OCI-LY7 (cell line): ENCODE measurements around the gene CDKN1C. TPM values are rescaled to one million over a fixed set of nuclear protein-coding genes. Genes with fewer than 3 reads are reported as not detected.

Source experiments
- BruUV-seq: library from RNA; stranded (reverse); fragments of 400-500 nt; replicated peaks from 2 replicates; lab custom pipeline; 2021; lab: Mats Ljungman, UMichigan
- CTCF ChIA-PET: fragments of 300-600 bp; sonication (Branson Sonifier 250); formaldehyde crosslinking; loops from one replicate; lab custom pipeline; 2022; ENCODE audit warnings: antibody characterized with exemption; ENCODE audit not compliant: unreplicated experiment; lab: Charles Lee
- POLR2A ChIA-PET: fragments of 300-600 bp; sonication (Branson Sonifier 250); formaldehyde crosslinking; loops from one replicate; lab custom pipeline; 2022; ENCODE audit warnings: antibody characterized with exemption; lab: Charles Lee
- DNase-seq: peaks from one replicate; pipeline ENCODE4 v3.0.0-alpha.2; 2015; ENCODE audit warnings: low spot score
- H2AFZ ChIP-seq: fragments of 200-600 bp; sonication (generic), shearing (Covaris generic); 2 replicates; pipeline ENCODE4 v1.6.1; 2014; ENCODE audit warnings: mild to moderate bottlenecking, antibody characterized with exemption, low read length, moderate library complexity
- H3K27ac ChIP-seq: fragments of 200-600 bp; sonication (generic); 2 replicates; pipeline ENCODE4 v1.5.1; 2014; ENCODE audit warnings: mixed run types, low read depth, mild to moderate bottlenecking, moderate library complexity, low read length, inconsistent platforms; ENCODE audit not compliant: poor library complexity, severe bottlenecking
- H3K36me3 ChIP-seq: fragments of 200-600 bp; sonication (generic); 2 replicates; pipeline ENCODE4 v1.6.1; 2014; ENCODE audit warnings: mild to moderate bottlenecking, antibody characterized with exemption, low read length, moderate library complexity, mixed read lengths; ENCODE audit not compliant: insufficient read depth
- H3K4me1 ChIP-seq: fragments of 200-600 bp; sonication (generic); 2 replicates; pipeline ENCODE4 v1.5.1; 2014; ENCODE audit warnings: mild to moderate bottlenecking, low read length; ENCODE audit not compliant: insufficient read depth, poor library complexity, severe bottlenecking
- H3K4me2 ChIP-seq: fragments of 200-600 bp; sonication (generic); 2 replicates; pipeline ENCODE4 v1.6.1; 2014; ENCODE audit warnings: mild to moderate bottlenecking, low read length
- H3K4me3 ChIP-seq: fragments of 200-600 bp; sonication (generic); 2 replicates; pipeline ENCODE4 v1.5.1; 2014; ENCODE audit warnings: mild to moderate bottlenecking, low read depth, low read length; ENCODE audit not compliant: poor library complexity, severe bottlenecking
- H3K79me2 ChIP-seq: fragments of 200-600 bp; sonication (generic); 2 replicates; pipeline ENCODE4 v1.6.1; 2016; ENCODE audit warnings: low read depth, mild to moderate bottlenecking, low read length, moderate library complexity, mixed read lengths; ENCODE audit not compliant: insufficient read depth
- H3K9me2 ChIP-seq: fragments of 200-600 bp; sonication (generic); 2 replicates; pipeline ENCODE4 v1.6.1; 2016; ENCODE audit warnings: mild to moderate bottlenecking, low read length, mixed read lengths; ENCODE audit not compliant: insufficient read depth
- H3K9me3 ChIP-seq: fragments of 200-600 bp; sonication (generic); 2 replicates; pipeline ENCODE4 v1.6.1; 2014; ENCODE audit warnings: mild to moderate bottlenecking, mixed run types, low read length, mixed read lengths
- H4K20me1 ChIP-seq: fragments of 200-600 bp; sonication (generic); 2 replicates; pipeline ENCODE4 v1.6.1; 2014; ENCODE audit warnings: mild to moderate bottlenecking, antibody characterized with exemption, low read length, moderate library complexity, mixed read lengths; ENCODE audit not compliant: insufficient read depth
- CTCF ChIP-seq: fragments of 200-600 bp; sonication (generic); conservative IDR thresholded peaks from 2 replicates; pipeline ENCODE4 v1.5.1; 2014; ENCODE audit warnings: mild to moderate bottlenecking, antibody characterized with exemption, low read length, moderate library complexity, mixed read lengths
- EZH2phosphoT487 ChIP-seq: fragments of 200-600 bp; sonication (generic); IDR thresholded peaks from 2 replicates; pipeline ENCODE4 v1.6.1; 2018; ENCODE audit warnings: low read depth, borderline replicate concordance, mild to moderate bottlenecking, mixed run types, antibody characterized with exemption, low read length, moderate library complexity, mixed read lengths
- intact Hi-C: fragments of 100-400 bp; cut with micrococcal nuclease; formaldehyde crosslinking; loops from one replicate; pipeline ENCODE4 v1.10.0; 2022; ENCODE audit not compliant: unreplicated experiment
- total RNA-seq, 2 experiments: library from RNA; depleted of rRNA in 1 of 2; stranded (reverse); fragments of >200 nt in 1 of 2; shearing (Covaris generic) in 1 of 2; gene quantifications; 2 replicates each; pipeline ENCODE4 v1.2.3, GENCODE V29; 2014 to 2022

Gene CDKN1C
- total RNA-seq, 2 experiments from 2014 or later = 0.13 to 0.55 TPM

GRCh38 chr11:2892967-2893528 lies 7.5 kb upstream of the CDKN1C start:
- peak; percentile 47 for DNase-seq
- CTCF ChIA-PET = interaction anchor here (0.6 to 1.6 kb wide), 3 partner anchors 10 to 361 kb away, joined by 3 to 5 read pairs (median 3); no protein-coding TSS in a partner anchor
- no peaks in the 10 kb centered on the region for H3K36me3 ChIP-seq
- no peak overlapping the region for H3K27ac ChIP-seq
- H3K4me3 ChIP-seq = peak overlapping the region; percentile 41
- H3K9me2 ChIP-seq = no peaks in the 10 kb centered on the region
- POLR2A ChIA-PET = no interaction called here
- H3K79me2 ChIP-seq = no peaks in the 10 kb centered on the region
- no peaks in the 10 kb centered on the region for H3K9me3 ChIP-seq
- no peak for TF ChIP-seq EZH2phosphoT487
- TF ChIP-seq CTCF = peak; percentile 60
- H4K20me1 ChIP-seq = no peaks in the 10 kb centered on the region
- H3K4me2 ChIP-seq = peak overlapping the region; percentile 58
- H3K4me1 ChIP-seq = peaks cover 22% of the 10 kb centered on the region
- intact Hi-C loops = loop anchor here (1.0 kb wide), 1 partner anchor 361 kb away; no protein-coding TSS in a partner anchor
- no TSS peak for BruUV-seq
- peak overlapping the region; percentile 53 for H2AFZ ChIP-seq

- Histone ChIP-seq H3K36me3 (no peaks in the 10 kb centered on the region), H3K27ac (peak overlapping the region; percentile 20), H4K20me1 (no peaks in the 10 kb centered on the region), H3K9me2 (no peaks in the 10 kb centered on the region), H3K4me2 (peak overlapping the region; percentile 58), H2AFZ (peak overlapping the region; percentile 53), H3K4me1 (peaks cover 22% of the 10 kb centered on the region), H3K9me3 (no peaks in the 10 kb centered on the region), H3K79me2 (no peaks in the 10 kb centered on the region), H3K4me3 (peak overlapping the region; percentile 41)
- peak; percentile 71 for DNase-seq
- intact Hi-C loops = loop anchor here (1.0 kb wide), 1 partner anchor 360 kb away; no protein-coding TSS in a partner anchor
- BruUV-seq = no TSS peak
- CTCF ChIA-PET = interaction anchor here (0.6 to 1.6 kb wide), 4 partner anchors 10 to 361 kb away, joined by 3 to 10 read pairs (median 4); no protein-coding TSS in a partner anchor
- TF ChIP-seq CTCF = peak; percentile 87
- TF ChIP-seq EZH2phosphoT487 = no peak
- POLR2A ChIA-PET = no interaction called here
Observed at GRCh38 chr11:2892215-2892966, 6.8 kb upstream of the CDKN1C start.
